WTC11 (cell line): Measurements from ENCODE around the gene MGAT4A. TPM values are rescaled to one million over a fixed set of nuclear protein-coding genes. Genes with fewer than 3 reads are reported as not detected.

Source experiments
- ATAC-seq: fragments of 200-7000 bp; cut with Tn5 transposase; 2 replicates; pipeline ENCODE4 v1.10.0; 2021; ENCODE audit warnings: mild to moderate bottlenecking, moderate library complexity
- CTCF ChIA-PET: fragments of 300-600 bp; sonication (Branson Sonifier 250); formaldehyde crosslinking; loops from one replicate; lab custom pipeline; 2021; ENCODE audit warnings: antibody characterized with exemption; lab: Charles Lee
- POLR2A ChIA-PET: fragments of 350-600 bp; sonication (Branson Sonifier 250); formaldehyde crosslinking; loops from one replicate; lab custom pipeline; 2021; ENCODE audit warnings: antibody characterized with exemption; lab: Charles Lee
- DNase-seq: peaks from one replicate; pipeline ENCODE4 v3.0.0; 2021; ENCODE audit warnings: low spot score
- H3K27ac Mint-ChIP-seq: 2 replicates; pipeline ENCODE4 v1.8.0; 2021; ENCODE audit warnings: mixed read lengths
- H3K27me3 Mint-ChIP-seq: 2 replicates; pipeline ENCODE4 v1.8.0; 2021; ENCODE audit warnings: low read depth, mild to moderate bottlenecking, moderate library complexity, mixed read lengths
- H3K36me3 Mint-ChIP-seq: 2 replicates; pipeline ENCODE4 v1.8.0; 2021; ENCODE audit warnings: mixed read lengths
- H3K4me1 Mint-ChIP-seq: 2 replicates; pipeline ENCODE4 v1.8.0; 2022; ENCODE audit warnings: mixed read lengths
- H3K4me3 Mint-ChIP-seq: 2 replicates; pipeline ENCODE4 v1.8.0; 2021; ENCODE audit warnings: mild to moderate bottlenecking, moderate library complexity, mixed read lengths
- H3K9me3 Mint-ChIP-seq: 2 replicates; pipeline ENCODE4 v1.8.0; 2021; ENCODE audit warnings: mixed read lengths
- ATF1 ChIP-seq: sonication (generic); formaldehyde crosslinking; IDR thresholded peaks from 2 replicates; pipeline ENCODE4 v1.8.1; 2023; ENCODE audit warnings: mild to moderate bottlenecking, moderate library complexity, missing genetic modification reagents
- ELF4 ChIP-seq: sonication (generic); formaldehyde crosslinking; IDR thresholded peaks from 2 replicates; pipeline ENCODE4 v1.8.1; 2022; ENCODE audit warnings: low read depth, mild to moderate bottlenecking, moderate library complexity, missing genetic modification reagents
- EMX1 ChIP-seq: fragments of 250-450 bp; sonication (Bioruptor Pico); IDR thresholded peaks from 2 replicates; pipeline ENCODE4 v1.8.0; 2021; ENCODE audit warnings: mild to moderate bottlenecking
- FOXP1 ChIP-seq: sonication (generic); formaldehyde crosslinking; IDR thresholded peaks from 2 replicates; pipeline ENCODE4 v1.8.0; 2022; ENCODE audit warnings: missing genetic modification reagents, mild to moderate bottlenecking, moderate library complexity, borderline replicate concordance
- GRHL2 ChIP-seq: fragments of 250-450 bp; sonication (Bioruptor Pico); IDR thresholded peaks from 2 replicates; pipeline ENCODE4 v1.8.0; 2022; ENCODE audit warnings: mild to moderate bottlenecking, moderate library complexity; ENCODE audit not compliant: insufficient replicate concordance, severe bottlenecking
- GTF2I ChIP-seq: fragments of 250-450 bp; sonication (Bioruptor Pico); conservative IDR thresholded peaks from 2 replicates; pipeline ENCODE4 v1.4.0; 2021; ENCODE audit warnings: mild to moderate bottlenecking
- KAT7 ChIP-seq: sonication (generic); formaldehyde crosslinking; IDR thresholded peaks from 2 replicates; pipeline ENCODE4 v1.8.1; 2023; ENCODE audit warnings: missing genetic modification reagents, mild to moderate bottlenecking, borderline replicate concordance
- MXD4 ChIP-seq: fragments of 250-450 bp; sonication (Bioruptor Pico); IDR thresholded peaks from 2 replicates; pipeline ENCODE4 v1.8.0; 2021; ENCODE audit warnings: mild to moderate bottlenecking, moderate library complexity, borderline replicate concordance
- RELA ChIP-seq: sonication (generic); formaldehyde crosslinking; IDR thresholded peaks from 2 replicates; pipeline ENCODE4 v1.8.1; 2022; ENCODE audit warnings: missing genetic modification reagents, mild to moderate bottlenecking, borderline replicate concordance
- SOX15 ChIP-seq: fragments of 250-450 bp; sonication (Bioruptor Pico); IDR thresholded peaks from 2 replicates; pipeline ENCODE4 v1.9.0; 2021; ENCODE audit warnings: mild to moderate bottlenecking
- STAT6 ChIP-seq: sonication (generic); formaldehyde crosslinking; conservative IDR thresholded peaks from 2 replicates; pipeline ENCODE4 v1.8.1; 2023; ENCODE audit warnings: mild to moderate bottlenecking, low read depth, missing genetic modification reagents, moderate library complexity
- total RNA-seq: library from RNA; stranded (reverse); gene quantifications from 3 replicates; pipeline ENCODE4 v1.2.3, GENCODE V29; 2021
- TF ChIP-seq, protein P1 (sequence below): sonication (generic); formaldehyde crosslinking; IDR thresholded peaks from 2 replicates; pipeline ENCODE4 v1.8.1; 2022; ENCODE audit warnings: low read depth, missing genetic modification reagents, borderline replicate concordance
- TF ChIP-seq, protein P2 (sequence below): fragments of 200-600 bp; IDR thresholded peaks from 2 replicates; pipeline ENCODE4 v1.8.0; 2022; ENCODE audit warnings: antibody characterized with exemption

The MGAT4A gene
- total RNA-seq, 1 experiment from 2014 or later, result 6.7 TPM

- TF ChIP-seq ATF1 (CRISPR knock-in tag), result no peak
Observed at GRCh38 chr2:98693477-98693876, 37.5 kb downstream of the MGAT4A start (continued).

DNA sequence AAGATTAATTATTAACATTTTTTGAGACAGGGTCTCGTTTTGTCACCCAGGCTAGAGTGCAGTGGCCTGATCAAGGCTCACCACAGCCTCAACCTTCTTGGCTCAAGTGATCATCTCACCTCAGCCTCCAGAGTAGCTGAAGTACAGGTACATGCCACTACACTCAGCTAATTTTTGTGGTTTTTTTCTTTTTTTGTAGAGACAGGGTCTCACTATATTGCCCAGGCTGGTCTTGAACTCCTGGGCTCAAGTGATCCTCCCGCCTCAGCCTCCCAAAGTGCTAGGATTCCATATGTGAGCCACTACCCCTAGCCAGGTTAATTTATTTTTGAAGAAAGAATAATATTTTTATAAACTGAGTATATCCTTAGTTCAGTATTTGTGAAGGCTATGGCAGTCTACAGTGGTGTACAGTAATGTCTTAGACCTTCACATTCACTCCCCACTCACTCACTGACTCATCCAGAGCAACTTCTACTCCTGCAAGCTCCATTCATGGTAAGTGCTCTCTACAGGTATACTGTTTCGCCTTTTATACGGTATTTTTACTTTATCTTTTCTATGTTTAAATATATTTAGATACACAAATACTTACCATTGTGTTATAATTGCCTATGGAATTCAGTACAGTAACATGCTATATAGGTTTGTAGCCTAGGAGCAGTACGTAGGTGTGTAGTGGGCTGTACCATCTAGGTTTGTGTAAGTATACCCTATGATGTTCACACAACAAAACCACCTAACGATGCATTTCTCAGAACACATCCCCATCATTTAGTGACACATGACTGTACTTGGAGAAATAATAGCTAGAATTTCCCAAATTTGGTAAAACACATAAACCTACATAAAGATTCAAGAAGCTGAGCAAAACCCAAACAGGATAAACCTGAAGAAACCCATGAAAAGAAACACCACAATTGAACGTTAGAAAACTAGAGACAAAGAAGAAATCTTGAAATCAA is 38.6 kb downstream of the MGAT4A start:
- ChIA-PET POLR2A (no interaction called here), CTCF (no interaction called here)
- ATAC-seq, result no peak
- TF ChIP-seq, protein P1, sequence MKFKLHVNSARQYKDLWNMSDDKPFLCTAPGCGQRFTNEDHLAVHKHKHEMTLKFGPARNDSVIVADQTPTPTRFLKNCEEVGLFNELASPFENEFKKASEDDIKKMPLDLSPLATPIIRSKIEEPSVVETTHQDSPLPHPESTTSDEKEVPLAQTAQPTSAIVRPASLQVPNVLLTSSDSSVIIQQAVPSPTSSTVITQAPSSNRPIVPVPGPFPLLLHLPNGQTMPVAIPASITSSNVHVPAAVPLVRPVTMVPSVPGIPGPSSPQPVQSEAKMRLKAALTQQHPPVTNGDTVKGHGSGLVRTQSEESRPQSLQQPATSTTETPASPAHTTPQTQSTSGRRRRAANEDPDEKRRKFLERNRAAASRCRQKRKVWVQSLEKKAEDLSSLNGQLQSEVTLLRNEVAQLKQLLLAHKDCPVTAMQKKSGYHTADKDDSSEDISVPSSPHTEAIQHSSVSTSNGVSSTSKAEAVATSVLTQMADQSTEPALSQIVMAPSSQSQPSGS (CRISPR knock-in tag), result no peak
- TF ChIP-seq STAT6 (no peak), FOXP1 (no peak), RELA (no peak)
- DNase-seq, result no peak
- no peaks in the 10 kb centered on the region for H3K9me3 Mint-ChIP-seq
- no peaks in the 10 kb centered on the region; the same call in 1 of the 2 replicates for H3K27me3 Mint-ChIP-seq
- no peak overlapping the region for H3K4me3 Mint-ChIP-seq
- peaks cover 5% of the 10 kb centered on the region; the same call in 1 of the 2 replicates for H3K4me1 Mint-ChIP-seq
- H3K36me3 Mint-ChIP-seq, result no peaks in the 10 kb centered on the region
- H3K27ac Mint-ChIP-seq, result no peak overlapping the region

DNA sequence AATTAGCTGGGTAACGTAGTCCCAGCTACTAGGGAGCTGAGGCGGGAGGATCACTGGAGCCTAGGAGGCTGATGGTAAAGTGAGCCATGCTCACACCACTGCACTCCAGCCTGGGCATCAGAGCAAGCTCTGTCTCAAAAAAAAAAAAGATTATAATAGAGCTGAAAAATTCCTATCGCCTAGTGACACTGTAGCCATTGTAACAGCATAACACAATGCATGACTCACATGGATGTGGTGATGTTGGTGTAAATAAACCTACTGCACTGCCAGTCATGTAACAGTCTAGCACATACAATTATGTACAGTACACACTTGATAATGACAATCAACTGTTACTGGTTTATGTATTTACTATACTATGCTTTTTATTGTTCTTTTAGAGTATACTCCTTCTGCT is 39.6 kb downstream of the MGAT4A start:
- H3K9me3 Mint-ChIP-seq, result no peaks in the 10 kb centered on the region
- H3K4me1 Mint-ChIP-seq, result peaks cover 7% of the 10 kb centered on the region; the same call in 1 of the 2 replicates
- H3K36me3 Mint-ChIP-seq, result no peaks in the 10 kb centered on the region
- H3K27ac Mint-ChIP-seq, result no peak overlapping the region
- H3K4me3 Mint-ChIP-seq, result no peak overlapping the region
- TF ChIP-seq EMX1 (CRISPR knock-in tag), result no peak
- no peak for TF ChIP-seq GRHL2 (CRISPR knock-in tag)
- TF ChIP-seq MXD4 (CRISPR knock-in tag), result no peak
- no peak for TF ChIP-seq GTF2I (CRISPR knock-in tag)
- TF ChIP-seq SOX15 (CRISPR knock-in tag), result no peak
- no peak for TF ChIP-seq ELF4 (CRISPR knock-in tag)
- TF ChIP-seq KAT7 (CRISPR knock-in tag), result no peak
- TF ChIP-seq, protein P2, sequence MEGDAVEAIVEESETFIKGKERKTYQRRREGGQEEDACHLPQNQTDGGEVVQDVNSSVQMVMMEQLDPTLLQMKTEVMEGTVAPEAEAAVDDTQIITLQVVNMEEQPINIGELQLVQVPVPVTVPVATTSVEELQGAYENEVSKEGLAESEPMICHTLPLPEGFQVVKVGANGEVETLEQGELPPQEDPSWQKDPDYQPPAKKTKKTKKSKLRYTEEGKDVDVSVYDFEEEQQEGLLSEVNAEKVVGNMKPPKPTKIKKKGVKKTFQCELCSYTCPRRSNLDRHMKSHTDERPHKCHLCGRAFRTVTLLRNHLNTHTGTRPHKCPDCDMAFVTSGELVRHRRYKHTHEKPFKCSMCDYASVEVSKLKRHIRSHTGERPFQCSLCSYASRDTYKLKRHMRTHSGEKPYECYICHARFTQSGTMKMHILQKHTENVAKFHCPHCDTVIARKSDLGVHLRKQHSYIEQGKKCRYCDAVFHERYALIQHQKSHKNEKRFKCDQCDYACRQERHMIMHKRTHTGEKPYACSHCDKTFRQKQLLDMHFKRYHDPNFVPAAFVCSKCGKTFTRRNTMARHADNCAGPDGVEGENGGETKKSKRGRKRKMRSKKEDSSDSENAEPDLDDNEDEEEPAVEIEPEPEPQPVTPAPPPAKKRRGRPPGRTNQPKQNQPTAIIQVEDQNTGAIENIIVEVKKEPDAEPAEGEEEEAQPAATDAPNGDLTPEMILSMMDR, result no peak
- TF ChIP-seq, all 79 proteins: peak for 0
- no peaks in the 10 kb centered on the region; the same call in 1 of the 2 replicates for H3K27me3 Mint-ChIP-seq
- ATAC-seq (no peak), DNase-seq (no peak)
- POLR2A ChIA-PET, result no interaction called here
- CTCF ChIA-PET, result interaction anchor here (1.0 kb wide), 1 partner anchor 42 kb away, joined by 5 read pairs; no protein-coding TSS in a partner anchor
